Tibial artery (tissue), 4 donors: Measurements from ENCODE around the gene GALE.

Experiments used
- DNase-seq, 2 donors: peaks; one replicate each; pipeline ENCODE4 v3.0.0-alpha.2; 2019
- H3K27ac ChIP-seq, 2 donors: fragments of 200-600 bp; sonication (generic) in 1 of 2; 1 replicate in 1 of 2; 2 replicates in 1 of 2; pipeline ENCODE4 v1.5.1; 2018 to 2019; ENCODE audit warnings: mild to moderate bottlenecking in 1 of 2
- H3K27me3 ChIP-seq, 2 donors: fragments of 200-600 bp; sonication (generic) in 1 of 2; one replicate each; pipeline versions ENCODE4 v1.5.1 to v1.6.0; 2016 to 2019
- H3K36me3 ChIP-seq, 3 donors: fragments of 200-600 bp; sonication (generic) in 2 of 3; one replicate each; pipeline ENCODE4 v1.5.1; 2016 to 2019; ENCODE audit warnings: mild to moderate bottlenecking in 2 of 3
- H3K4me1 ChIP-seq, 4 donors: fragments of 200-600 bp; sonication (generic) in 2 of 4; 1 replicate in 3 of 4; 2 replicates in 1 of 4; pipeline ENCODE4 v1.5.1; 2016 to 2019
- H3K4me3 ChIP-seq, 2 donors: fragments of 200-600 bp; sonication (generic) in 1 of 2; 1 replicate in 1 of 2; 2 replicates in 1 of 2; pipeline ENCODE4 v1.5.1; 2018 to 2019; ENCODE audit warnings: mild to moderate bottlenecking in 2 of 2
- H3K9me3 ChIP-seq, 3 donors: fragments of 200-600 bp; sonication (generic) in 1 of 3; one replicate each; pipeline ENCODE4 v1.5.1; 2016 to 2019
- intact Hi-C: fragments of 100-400 bp; cut with DNase I; formaldehyde crosslinking; loops from one replicate; pipeline ENCODE4 v1.15.0; 2023; ENCODE audit warnings: low total_unique reads
- TF ChIP-seq, protein P1 (sequence below), 2 experiments: fragments of 200-600 bp in 1 of 2; fragments of 450-650 bp in 1 of 2; IDR thresholded peaks; one replicate each; pipeline ENCODE4 v1.5.1; 2017 to 2019; ENCODE audit warnings: antibody characterized with exemption in 2 of 2, mild to moderate bottlenecking in 1 of 2, moderate library complexity in 1 of 2

The GALE gene

DNA sequence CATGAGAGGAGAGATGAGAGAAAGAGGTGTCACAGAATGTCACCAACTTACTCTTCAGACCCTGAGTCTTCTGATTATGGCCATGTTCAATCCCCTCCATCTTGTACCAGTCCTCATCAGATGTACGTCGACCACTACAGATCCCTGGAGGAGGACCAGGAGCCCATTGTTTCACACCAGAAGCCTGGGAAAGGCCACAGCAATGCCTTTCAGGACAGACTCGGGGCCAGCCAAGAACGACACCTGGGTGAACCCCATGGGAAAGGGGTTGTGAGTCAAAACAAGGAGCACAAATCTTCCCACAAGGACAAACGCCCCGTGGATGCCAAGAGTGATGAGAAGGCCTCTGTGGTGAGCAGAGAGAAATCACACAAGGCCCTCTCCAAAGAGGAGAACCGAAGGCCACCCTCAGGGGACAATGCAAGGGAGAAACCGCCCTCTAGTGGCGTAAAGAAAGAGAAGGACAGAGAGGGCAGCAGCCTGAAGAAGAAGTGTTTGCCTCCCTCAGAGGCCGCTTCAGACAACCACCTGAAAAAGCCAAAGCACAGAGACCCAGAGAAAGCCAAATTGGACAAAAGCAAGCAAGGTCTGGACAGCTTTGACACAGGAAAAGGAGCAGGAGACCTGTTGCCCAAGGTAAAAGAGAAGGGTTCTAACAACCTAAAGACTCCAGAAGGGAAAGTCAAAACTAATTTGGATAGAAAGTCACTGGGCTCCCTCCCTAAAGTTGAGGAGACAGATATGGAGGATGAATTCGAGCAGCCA lies 49.3 kb downstream of the GALE start:
- H3K36me3 ChIP-seq, result peaks cover 62% of the 10 kb centered on the region in 3 donors
- H3K27ac ChIP-seq, result no peak overlapping the region
- intact Hi-C loops, result no loop called here
- DNase-seq, result no peak
- H3K4me1 ChIP-seq, result peaks cover 0 to 11% (median 5%) of the 10 kb centered on the region in 4 donors
- TF ChIP-seq, protein P1, sequence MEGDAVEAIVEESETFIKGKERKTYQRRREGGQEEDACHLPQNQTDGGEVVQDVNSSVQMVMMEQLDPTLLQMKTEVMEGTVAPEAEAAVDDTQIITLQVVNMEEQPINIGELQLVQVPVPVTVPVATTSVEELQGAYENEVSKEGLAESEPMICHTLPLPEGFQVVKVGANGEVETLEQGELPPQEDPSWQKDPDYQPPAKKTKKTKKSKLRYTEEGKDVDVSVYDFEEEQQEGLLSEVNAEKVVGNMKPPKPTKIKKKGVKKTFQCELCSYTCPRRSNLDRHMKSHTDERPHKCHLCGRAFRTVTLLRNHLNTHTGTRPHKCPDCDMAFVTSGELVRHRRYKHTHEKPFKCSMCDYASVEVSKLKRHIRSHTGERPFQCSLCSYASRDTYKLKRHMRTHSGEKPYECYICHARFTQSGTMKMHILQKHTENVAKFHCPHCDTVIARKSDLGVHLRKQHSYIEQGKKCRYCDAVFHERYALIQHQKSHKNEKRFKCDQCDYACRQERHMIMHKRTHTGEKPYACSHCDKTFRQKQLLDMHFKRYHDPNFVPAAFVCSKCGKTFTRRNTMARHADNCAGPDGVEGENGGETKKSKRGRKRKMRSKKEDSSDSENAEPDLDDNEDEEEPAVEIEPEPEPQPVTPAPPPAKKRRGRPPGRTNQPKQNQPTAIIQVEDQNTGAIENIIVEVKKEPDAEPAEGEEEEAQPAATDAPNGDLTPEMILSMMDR (IDR thresholded peaks at IDR 0.05), result peak in 1 of 2 experiments; percentile 15
- H3K27me3 ChIP-seq, result no peaks in the 10 kb centered on the region
- no peak overlapping the region for H3K4me3 ChIP-seq
- no peaks in the 10 kb centered on the region for H3K9me3 ChIP-seq

DNA sequence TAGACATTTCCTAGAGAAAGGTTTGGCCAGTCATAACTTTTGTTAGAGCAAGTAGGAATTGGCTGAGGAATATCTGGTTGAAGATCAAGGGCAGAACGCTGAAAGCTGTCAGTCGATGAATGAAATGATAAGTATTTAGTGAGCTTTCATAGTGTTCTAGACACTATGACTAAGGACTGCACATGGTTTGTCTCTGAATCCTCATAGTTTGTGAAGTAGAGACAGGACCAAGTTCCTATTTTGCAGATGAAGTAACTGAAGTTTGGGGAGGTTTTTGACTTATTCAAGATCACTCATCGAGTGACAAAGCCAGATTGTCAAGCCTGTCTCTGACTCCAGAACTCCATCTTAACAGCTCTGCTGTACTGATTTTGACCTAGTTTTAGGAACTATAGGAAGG lies 52.5 kb downstream of the GALE start:
- Histone ChIP-seq H3K36me3 (peaks cover 29 to 30% (median 30%) of the 10 kb centered on the region in 3 donors), H3K4me3 (no peak overlapping the region), H3K27me3 (no peaks in the 10 kb centered on the region), H3K9me3 (no peaks in the 10 kb centered on the region), H3K4me1 (peaks cover 0 to 29% (median 19%) of the 10 kb centered on the region in 4 donors), H3K27ac (no peak overlapping the region)
- DNase-seq, result no peak
- TF ChIP-seq, protein P1 (IDR thresholded peaks at IDR 0.05), result no peak
- intact Hi-C loops, result no loop called here
